SKM-1 treated with dmso at 0.1 percent for 144 hours (cell line): ENCODE measurements around the gene GPR162.

ENCODE experiments used
- DNase-seq: peaks from one replicate; lab custom pipeline; 2025; ENCODE audit not compliant: unreplicated experiment; lab: John Stamatoyannopoulos, UW

Gene GPR162

DNA sequence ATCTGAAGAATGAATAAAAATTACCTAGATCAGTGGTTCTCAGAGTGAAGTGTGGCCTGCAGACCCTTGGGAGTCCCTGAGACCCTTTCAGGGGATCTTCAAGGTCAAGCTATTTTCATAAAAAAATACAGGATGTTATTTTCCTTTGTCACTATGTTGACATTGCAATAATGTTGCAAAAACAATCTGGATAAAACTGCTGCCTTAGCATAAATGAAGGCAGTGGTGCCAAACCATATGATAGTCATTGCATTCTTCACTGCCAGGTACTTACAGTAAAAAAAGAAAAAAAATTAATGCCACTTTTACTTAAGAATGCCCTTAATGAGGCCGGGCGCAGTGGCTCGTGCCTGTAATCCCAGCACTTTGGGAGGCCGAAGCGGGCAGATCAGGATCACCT lies 34.3 kb upstream of the GPR162 start:
- DNase-seq: no peak

DNA sequence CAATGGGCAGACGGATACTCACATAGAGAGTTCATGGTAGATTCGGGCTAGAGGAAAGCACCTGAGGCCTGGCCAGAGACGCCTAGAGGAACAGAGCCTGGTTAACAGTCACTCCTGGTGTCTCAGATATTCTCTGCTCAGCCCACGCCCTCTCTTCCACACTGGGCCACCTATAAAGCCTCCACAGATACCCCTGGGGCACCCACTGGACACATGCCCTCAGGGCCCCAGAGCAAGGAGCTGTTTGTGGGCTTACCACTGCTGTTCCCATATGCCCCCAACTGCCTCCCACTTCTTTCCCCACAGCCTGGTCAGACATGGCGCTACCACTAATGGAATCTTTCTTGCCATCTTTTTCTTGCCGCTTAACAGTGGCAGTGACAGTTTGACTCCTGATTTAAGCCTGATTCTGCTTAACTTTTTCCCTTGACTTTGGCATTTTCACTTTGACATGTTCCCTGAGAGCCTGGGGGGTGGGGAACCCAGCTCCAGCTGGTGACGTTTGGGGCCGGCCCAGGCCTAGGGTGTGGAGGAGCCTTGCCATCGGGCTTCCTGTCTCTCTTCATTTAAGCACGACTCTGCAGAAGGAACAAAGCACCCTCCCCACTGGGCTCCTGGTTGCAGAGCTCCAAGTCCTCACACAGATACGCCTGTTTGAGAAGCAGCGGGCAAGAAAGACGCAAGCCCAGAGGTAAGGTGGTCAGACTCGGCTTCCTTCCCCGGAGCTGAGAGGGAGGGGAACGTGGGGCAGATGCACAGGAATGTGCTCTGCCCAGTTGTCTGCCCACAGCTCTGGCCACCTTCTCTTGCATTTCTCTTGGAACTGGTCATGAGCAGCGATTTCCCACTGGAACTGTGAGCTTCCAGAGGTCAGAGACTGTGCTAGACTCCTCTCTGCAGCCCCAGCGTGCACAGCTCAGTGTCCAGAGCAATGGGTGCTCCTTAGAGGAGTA lies 32.4 kb upstream of the GPR162 start, which contains the start of gene CD4:
CD4 (plus strand) TSS at position 557 of the 953 bp plus-strand sequence. CDS start 10,611 bp downstream, outside the sequence.
- DNase-seq: peak; percentile 26

DNA sequence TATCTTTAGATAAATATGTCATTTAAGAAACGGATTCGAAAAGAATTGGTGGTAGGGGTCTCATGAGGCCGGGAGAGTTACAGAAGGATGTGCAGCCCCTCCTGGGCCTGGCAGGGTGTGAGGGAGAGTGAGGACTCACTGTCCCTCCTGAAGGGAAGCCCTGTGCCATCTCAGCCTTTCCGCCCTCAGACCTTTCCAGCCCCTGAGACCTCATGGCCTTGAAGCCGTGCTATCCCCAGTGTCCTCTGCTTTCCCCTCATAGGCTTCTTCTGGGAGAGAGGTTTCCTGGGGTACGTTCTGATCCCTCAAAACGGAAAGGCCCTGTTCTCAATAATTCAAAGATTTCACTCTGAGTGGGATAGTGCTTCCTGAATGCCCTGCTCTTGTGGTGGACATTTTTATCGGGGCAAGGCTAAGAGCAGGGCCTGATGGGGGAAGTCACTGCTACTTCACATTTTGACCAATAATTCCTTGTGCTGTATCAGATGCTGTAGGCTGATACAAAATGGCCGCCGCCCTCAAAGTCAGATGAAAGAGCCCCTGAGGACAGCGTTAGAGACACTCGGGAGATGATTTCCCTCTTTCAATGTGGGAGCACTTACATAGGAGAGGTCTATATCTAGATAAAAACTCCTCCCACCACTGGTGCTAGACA lies 31.0 kb upstream of the GPR162 start:
- no peak for DNase-seq

DNA sequence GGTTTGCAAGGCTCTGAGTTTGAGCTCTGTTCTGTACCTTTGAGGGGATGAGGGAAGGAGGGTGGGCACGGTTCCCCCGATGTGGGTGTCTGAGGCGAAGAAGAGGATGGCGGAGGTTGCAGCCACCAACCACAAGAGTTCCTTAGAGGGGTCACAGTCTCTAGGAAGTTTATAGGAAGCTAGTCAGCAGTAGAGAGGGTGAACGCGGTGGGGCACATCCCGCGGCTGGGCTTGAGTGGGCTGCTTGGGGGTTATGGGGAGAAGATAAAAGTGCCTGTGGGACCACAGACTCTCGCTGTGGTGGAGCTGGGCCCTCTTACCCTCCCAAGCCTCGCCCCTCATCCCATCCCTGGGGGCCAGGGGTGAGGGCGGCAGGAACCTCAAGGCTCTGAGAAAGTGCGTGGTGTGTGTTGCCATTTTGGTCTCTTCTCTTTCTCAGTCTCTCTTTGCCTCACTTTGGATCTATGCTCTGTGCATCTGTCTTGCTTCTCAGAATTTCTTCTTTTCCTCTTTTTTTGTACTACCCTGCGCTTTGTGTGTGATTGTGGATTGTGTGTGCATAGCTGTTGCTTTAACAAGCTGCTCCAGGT lies 29.6 kb upstream of the GPR162 start:
- DNase-seq: no peak

DNA sequence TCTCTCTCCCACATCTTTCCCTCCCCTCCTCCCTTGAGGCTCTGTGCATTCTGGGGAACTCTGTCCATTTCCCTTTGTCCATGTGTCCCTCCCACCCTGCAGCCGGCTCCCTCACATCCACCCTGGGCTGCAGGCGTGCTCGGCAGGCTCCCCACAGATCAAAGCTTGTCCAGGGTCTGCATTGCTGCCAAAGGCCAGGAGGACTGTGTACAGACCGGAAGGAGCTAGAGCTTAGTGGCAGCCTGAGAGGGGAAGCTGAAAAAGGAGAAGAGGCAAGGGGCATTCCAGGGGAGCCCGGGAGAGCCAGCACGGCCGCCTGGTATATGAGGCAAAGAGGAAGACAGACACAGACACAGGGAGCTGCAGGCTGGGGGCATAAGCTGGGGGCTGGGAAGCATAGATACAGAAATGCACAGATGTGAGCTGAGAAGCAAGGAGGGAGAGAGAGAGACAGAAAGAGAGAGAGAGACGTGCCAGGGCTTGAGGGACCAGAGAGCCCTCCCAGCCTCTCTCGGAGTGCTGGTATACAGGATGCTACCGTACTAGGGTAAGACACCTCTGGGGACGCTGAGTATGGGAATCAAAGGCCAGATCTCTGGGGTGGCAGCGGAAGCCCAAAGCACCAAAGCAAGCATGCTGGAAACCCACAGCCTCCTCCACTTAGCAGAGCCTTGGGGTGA lies 29.0 kb upstream of the GPR162 start:
- peak; percentile 64 for DNase-seq

DNA sequence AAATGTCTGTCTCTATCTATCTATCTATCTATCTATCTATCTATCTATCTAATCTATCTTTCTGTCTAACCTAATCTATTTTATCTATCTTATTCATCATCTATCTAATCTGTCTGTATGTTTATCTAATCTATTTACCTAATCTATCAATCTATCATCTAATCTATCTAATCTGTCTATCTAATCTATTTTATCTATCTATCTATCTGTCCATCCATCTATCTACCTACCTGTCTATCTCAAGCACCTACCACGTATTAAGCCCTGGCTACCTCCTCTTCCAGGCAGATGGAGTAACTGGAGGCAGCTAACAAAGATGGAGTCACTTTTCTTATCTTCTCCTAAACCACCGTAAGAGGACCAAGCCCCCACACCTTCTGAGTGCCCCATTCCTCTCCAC lies 26.5 kb upstream of the GPR162 start:
- no peak for DNase-seq

DNA sequence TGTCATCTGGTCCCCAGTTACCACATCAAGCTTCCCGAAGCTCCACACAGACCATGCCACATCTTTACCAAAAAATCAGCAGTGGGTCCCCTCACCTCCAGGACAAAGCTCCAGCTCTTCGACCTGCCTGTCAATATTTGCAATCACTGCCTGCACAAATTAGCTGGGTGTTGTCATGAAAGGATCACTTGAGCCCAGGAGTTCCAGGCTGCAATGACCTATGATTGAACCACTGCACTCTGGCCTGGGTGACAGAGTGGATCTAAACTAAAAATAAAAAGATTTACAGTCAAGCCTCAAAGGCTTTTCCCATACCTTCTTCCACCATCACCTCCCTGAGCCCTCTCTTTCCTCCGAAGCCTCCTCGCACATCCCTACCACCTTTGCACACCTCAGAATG lies 25.0 kb upstream of the GPR162 start:
- no peak for DNase-seq

DNA sequence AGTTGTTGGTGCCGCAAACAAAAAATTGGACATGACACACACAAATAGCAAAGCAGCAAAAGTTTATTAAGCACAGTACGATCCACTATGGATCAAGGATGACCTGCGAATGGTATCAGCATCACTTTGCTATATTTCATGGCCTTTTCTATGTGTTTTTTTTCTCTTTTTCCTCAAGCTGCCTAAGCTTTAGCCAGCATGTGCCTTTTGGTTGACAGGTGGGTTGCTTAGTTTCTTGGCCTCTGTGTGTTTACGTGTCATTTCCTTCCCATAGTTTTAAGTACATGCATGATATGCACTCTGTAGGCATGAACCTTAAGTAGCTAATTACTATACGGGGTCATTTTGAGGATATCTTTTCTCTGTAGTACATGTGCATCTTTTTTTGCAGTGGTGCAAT lies 22.5 kb upstream of the GPR162 start:
- DNase-seq: no peak

DNA sequence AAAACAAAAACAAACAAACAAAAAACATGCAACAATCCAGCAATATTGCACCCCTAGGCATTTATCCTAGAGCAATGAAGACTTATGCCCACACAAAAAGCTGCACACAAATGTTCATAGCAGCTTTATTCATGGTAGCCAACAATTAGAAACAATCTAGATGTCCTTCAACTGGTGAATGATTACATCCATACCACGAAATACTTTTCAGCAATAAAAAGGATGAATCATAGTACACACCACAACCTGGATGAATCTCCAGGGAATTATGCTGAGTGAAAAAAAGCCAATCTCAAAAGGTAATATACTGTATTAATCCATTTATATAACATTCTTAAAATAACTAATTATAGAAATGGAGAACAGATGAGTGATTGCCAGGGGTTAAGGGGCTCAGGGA lies 14.5 kb upstream of the GPR162 start:
- no peak for DNase-seq

DNA sequence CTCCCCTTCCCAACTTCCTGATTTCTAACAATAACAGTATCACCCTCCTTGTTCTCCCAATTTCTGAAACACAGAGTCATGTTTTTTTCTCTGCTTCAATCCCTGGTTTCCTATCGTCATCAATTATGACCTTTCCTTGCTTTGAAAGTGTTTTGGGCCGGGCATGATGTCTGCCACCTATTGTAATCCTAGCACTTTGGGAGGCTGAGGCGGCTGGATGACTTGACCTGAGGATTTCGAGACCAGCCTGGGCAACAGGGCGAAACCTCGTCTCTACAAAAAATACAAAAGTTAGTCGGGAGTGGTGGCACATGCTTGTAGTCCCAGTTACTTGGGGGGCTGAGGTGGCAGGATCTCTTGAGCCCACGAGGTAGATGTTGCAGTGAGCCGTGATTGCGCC lies 12.6 kb upstream of the GPR162 start:
- DNase-seq: no peak

DNA sequence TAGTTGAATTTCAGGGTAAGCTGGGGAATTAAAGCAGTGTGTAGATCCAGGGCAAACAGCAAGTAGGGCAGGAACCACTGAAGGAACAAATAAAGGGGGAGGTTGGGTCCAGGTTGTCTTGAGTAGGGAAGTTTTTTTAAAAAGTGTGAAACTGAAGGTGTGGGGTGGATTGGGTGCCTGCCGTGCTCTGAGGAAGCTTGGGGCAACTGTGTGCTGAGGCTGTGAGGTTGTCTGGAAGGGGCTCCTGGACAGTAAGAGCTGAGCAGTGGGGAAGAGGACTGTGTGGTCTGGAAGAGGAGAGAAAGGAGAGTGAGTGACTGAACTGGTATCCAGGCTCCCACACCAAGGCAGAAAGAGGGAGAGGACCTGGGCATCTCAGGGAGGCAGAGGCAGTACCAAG lies 10.9 kb upstream of the GPR162 start:
- no peak for DNase-seq

DNA sequence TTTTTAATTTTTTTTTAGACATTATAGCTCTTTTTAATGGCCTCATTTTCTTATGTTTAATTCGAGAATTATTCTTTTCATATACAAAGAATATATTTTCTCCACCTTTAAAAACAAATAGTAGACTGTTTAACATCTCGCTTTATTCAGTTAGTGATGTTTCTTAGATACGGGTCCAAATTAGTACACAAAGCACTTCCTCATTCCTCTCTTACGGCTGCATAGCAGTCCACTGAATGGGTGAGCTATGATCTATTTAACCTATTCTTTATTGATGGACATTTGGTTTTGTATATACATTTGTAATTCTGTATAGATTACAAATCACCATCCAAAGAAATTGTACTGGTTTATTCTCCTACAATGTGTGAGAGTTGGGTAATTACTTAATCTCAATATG lies 8.3 kb upstream of the GPR162 start:
- DNase-seq: no peak

DNA sequence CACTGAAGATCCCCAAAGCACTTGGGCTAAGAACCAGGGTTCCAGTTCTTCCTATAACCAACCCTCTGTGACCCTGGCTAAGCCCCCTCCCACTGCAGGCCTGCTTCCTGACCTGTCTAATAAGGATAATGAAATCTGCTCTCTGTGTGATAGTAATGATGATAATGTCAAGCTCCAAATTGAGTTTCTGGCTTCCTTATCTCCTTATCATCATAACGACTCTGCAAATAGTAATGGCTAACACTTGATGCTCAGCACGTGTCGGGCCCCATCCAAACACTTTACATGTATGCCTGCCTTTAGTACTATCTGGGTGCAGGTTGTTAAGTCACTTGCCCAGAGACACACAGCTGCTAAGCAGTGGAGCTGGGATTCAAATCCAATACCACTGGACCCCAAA lies 5.0 kb upstream of the GPR162 start:
- DNase-seq: no peak

DNA sequence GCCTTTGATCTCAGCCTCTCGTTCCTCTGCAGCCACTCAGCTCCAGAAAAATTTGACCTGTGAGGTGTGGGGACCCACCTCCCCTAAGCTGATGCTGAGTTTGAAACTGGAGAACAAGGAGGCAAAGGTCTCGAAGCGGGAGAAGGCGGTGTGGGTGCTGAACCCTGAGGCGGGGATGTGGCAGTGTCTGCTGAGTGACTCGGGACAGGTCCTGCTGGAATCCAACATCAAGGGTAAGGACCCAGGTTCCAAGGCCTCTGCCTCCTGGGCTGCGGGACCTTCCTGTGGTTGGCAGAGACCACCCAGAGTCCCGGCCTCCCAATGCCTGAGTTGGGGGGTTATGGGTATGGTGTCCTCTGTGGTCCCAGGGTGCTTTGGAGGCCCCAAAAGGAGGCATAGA lies 4.5 kb upstream of the GPR162 start:
- DNase-seq: no peak

DNA sequence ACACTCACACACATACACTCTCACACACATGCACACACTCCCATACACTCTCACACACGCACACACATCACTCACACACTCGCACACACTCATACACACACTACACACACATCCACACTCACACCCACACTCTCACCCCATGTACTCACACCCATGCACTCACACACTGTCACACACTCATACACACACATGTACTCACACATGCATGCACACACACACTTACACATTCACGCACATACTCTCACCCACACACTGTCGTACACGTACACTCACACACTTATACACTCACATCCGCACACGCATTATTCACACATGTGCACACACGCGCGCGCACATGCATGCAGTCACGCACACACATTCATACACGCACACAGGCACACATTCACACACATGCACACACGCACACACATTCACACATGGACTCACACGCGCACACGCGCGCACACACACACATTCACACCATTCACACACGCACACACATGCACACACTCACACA lies 3.9 kb upstream of the GPR162 start:
- DNase-seq: no peak

DNA sequence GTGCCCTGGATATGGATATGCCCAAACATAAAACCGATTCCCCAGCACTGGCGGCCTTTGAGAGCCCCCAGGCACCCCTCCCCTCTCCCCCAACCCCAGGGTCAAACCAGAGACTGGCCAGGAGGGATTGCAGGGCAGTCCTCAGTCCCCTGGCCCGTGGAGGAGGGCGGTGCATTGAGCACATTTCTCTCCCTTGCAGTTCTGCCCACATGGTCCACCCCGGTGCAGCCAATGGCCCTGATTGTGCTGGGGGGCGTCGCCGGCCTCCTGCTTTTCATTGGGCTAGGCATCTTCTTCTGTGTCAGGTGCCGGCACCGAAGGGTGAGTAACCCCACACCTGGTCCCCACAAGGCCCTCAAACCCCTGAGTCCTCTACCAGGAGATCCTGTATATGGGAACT lies 3.4 kb upstream of the GPR162 start:
- DNase-seq: no peak

DNA sequence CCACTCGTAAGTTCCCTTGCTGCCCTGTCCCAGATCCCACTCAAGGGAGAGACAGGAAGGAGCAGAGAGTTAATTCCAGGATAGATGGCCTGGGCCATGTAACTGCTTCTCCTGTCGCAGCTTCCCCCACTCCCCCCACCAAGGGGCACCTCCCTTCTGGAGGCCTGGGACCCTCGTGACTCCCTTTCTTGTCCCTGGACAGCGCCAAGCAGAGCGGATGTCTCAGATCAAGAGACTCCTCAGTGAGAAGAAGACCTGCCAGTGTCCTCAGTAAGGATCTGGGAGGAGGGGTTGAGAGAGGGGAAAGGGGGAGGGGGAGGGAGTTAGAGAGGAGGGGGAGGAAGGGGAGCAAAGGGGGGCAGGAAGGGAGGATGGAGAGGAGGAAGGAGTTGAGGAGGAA lies 3.0 kb upstream of the GPR162 start:
- no peak for DNase-seq

DNA sequence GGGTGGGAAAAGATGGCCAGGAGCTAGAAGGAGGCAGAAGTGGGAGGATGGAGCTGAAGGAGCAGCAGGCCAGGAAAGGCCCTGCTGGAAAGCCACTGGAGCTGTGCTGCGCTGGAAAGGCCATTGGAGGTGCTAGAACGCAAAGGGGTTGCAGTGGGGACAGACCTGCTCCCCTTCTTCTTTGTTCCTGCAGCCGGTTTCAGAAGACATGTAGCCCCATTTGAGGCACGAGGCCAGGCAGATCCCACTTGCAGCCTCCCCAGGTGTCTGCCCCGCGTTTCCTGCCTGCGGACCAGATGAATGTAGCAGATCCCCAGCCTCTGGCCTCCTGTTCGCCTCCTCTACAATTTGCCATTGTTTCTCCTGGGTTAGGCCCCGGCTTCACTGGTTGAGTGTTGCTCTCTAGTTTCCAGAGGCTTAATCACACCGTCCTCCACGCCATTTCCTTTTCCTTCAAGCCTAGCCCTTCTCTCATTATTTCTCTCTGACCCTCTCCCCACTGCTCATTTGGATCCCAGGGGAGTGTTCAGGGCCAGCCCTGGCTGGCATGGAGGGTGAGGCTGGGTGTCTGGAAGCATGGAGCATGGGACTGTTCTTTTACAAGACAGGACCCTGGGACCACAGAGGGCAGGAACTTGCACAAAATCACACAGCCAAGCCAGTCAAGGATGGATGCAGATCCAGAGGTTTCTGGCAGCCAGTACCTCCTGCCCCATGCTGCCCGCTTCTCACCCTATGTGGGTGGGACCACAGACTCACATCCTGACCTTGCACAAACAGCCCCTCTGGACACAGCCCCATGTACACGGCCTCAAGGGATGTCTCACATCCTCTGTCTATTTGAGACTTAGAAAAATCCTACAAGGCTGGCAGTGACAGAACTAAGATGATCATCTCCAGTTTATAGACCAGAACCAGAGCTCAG lies 2.3 kb upstream of the GPR162 start:
- DNase-seq: no peak

DNA sequence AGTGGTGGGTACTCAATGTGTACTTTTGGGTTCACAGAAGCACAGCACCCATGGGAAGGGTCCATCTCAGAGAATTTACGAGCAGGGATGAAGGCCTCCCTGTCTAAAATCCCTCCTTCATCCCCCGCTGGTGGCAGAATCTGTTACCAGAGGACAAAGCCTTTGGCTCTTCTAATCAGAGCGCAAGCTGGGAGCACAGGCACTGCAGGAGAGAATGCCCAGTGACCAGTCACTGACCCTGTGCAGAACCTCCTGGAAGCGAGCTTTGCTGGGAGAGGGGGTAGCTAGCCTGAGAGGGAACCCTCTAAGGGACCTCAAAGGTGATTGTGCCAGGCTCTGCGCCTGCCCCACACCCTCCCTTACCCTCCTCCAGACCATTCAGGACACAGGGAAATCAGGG lies 1.5 kb upstream of the GPR162 start:
- DNase-seq: no peak

DNA sequence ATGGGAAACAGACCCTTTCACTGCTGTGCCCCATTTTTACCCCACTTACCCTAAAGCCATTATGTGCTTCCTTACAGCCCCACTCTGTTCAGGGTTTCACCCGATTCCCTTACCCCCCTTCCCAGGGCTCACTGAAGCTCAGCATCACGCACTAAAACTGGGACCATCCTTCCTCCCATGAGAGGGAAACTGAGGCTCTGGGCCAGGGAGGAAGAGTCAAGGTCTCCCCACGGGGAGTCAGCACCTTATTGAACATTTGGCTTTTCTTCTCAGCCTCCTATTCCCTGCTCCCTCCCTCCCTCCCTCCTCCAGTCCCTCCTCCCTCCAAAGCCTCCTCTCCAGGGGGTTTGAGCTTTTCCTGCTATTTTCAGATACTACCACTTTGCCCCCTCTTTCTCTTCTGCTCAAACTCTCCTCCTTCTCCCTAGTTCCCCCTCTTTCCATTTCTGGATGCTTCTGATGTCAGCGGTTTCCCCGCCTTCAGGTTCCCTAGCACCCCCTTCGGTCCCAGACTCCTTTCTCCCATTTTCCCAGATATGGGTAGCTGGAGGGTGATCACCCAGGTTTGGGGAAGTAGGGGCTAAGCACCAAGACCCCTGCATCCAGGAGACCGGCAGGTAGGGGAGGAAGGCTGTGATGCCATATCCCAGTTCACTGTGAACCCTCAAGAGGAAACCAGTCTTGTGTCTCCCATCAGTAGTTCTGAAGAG lies 960 bp downstream of the GPR162 start:
- DNase-seq: no peak
